HL-60 (cell line): ENCODE data around the gene ANKRD36.
"Not testable (repeated sequence)": the region's sequence is repeated elsewhere in the genome, so short reads cannot be mapped to it uniquely, and the experiment has no call there.

Source experiments
- DNase-seq, 2 experiments: peaks; one replicate each; pipeline ENCODE4 v3.0.0-alpha.2; 2010 to 2020; ENCODE audit warnings: low read depth in 1 of 2, low spot score in 1 of 2
- H3K27ac ChIP-seq: fragments of 250-450 bp; sonication (Bioruptor Pico); replicated peaks from 2 replicates; pipeline ENCODE4 v1.5.1; 2020; ENCODE audit warnings: mild to moderate bottlenecking, moderate library complexity
- H3K27me3 ChIP-seq: fragments of 250-450 bp; sonication (Bioruptor Pico); 2 replicates; pipeline ENCODE4 v1.5.1; 2021; ENCODE audit warnings: mild to moderate bottlenecking, moderate library complexity; ENCODE audit not compliant: insufficient read depth, poor library complexity, severe bottlenecking
- H3K4me3 ChIP-seq: replicated peaks from 2 replicates; pipeline ENCODE4 v1.5.1; 2011; ENCODE audit warnings: mild to moderate bottlenecking, control low read depth, low read length; ENCODE audit not compliant: insufficient read depth
- TF ChIP-seq, protein P1 (sequence below): IDR thresholded peaks from 2 replicates; pipeline ENCODE4 v1.6.1; 2012; ENCODE audit warnings: low read depth; ENCODE audit not compliant: insufficient replicate concordance

The ANKRD36 gene

DNA sequence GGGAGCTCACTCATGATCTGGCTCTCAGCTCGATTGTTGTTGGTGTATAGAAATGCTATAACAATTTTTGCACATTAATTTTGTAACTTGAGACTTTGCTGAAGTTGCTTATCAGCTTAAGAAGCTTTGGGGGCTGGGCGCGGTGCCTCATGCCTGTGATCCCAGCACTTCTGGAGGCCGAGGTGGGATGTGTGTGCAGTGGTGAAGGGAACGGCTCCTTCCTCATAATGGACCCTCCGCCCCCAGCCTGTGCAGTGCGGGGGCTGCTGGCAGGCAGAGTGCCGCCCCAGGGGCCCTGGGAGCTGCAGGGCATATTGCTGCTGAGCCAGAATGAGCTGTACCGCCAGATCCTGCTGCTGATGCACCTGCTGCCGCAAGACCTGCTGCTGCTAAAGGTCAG lies 32.1 kb upstream of the ANKRD36 start:
- not testable (repeated sequence) for H3K27me3 ChIP-seq, DNase-seq, H3K27ac ChIP-seq, H3K4me3 ChIP-seq

DNA sequence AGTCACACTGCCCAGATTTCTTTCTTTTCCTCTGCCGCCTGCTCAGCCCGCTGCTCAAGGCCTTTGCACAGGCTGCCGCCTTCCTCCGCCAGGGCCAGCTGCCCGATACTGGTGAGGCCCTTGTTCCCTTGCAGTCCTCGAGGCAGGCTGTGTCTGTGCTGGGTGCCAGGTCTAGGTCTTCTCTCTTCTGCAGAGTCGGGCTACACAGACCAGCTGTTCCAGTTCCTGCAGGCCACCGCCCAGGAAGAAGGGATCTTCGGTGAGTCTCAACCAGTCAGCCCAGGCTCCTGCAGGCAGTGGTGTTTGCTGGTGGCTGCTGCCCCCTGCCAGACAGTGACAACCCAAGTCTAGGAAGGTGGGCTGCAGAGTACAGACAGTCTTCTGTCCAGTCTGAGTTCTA lies 30.7 kb upstream of the ANKRD36 start:
- not testable (repeated sequence) for H3K4me3 ChIP-seq, H3K27me3 ChIP-seq, DNase-seq, H3K27ac ChIP-seq

DNA sequence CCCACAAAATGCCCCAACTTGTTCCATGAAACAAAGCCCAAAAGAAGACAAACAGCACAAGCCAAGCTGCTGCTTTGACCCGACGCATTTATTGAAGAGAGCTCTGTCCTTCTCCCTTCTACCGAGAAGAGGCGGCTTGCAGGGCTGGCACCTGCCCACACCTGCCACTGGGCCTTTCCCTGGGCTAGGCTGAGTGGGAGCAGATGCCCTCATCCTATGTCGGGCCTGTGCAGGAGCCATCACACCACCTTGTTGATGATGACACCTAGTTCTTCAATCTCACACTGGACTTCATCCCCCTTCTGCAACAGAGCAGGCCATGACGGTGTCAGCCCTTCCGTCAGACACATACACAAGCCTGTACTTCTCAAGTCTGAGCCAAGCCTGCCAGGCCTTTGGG lies 29.4 kb upstream of the ANKRD36 start:
- H3K27ac ChIP-seq, H3K4me3 ChIP-seq, DNase-seq, H3K27me3 ChIP-seq: not testable (repeated sequence)

DNA sequence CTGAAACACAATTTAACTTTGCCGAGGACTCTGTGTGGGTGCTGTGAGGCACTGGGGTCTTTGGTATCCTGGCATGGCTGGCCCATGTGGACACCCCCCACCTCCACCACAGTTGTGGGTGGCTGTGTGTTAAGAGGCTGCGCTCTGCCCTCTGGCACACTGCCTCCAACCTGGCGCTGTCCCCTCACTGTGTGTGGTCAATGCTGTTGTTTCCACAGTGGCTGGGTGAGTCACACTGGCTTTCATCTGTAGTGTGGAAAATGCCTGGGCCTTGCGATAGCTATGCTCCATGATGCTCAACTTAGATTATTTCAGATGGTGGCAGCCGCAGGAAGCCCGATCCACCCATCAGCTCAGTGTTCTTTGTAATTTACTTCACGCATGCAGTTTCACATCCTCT lies 27.9 kb upstream of the ANKRD36 start:
- not testable (repeated sequence) for H3K27me3 ChIP-seq, H3K4me3 ChIP-seq, DNase-seq, H3K27ac ChIP-seq

DNA sequence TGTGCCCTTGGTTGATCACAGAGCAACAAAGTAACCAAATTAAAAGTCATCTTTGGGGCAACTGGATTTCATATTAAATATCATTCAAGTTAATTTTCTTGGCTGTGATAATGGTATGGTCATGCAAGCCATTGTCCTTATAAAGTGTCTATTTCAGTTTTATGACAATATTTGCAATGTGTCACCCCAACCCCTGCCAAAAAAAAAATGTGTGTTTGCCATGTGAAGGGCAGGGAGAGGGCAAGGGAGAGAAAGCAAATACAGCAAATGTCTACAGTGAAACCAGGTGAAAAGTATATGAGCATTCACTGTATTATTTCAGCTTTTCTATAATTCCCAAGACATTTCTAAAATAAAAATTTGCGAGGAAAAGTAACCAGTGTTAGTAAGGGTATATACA lies 24.2 kb upstream of the ANKRD36 start:
- not testable (repeated sequence) for DNase-seq, H3K27me3 ChIP-seq, H3K4me3 ChIP-seq, H3K27ac ChIP-seq

DNA sequence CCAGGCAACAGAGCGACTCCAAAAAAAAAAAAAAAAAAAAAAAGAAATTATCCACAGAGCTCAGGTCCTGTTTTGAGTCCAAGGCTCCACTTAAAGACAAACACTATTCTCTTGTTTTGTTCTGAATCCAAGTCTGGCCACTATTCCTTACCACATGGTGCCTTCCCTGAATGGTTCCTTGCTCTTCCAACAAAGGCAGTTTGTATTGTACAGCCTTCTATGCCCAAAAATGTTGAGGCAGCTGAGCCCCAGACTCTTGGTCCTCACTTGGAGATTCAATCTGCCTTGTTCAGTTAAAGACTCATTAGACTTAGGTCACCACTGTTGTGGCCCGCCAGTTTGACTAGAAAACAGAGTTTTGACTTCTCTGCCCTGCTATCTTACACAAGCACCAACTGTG lies 20.0 kb upstream of the ANKRD36 start:
- not testable (repeated sequence) for DNase-seq, H3K4me3 ChIP-seq, H3K27me3 ChIP-seq, H3K27ac ChIP-seq

DNA sequence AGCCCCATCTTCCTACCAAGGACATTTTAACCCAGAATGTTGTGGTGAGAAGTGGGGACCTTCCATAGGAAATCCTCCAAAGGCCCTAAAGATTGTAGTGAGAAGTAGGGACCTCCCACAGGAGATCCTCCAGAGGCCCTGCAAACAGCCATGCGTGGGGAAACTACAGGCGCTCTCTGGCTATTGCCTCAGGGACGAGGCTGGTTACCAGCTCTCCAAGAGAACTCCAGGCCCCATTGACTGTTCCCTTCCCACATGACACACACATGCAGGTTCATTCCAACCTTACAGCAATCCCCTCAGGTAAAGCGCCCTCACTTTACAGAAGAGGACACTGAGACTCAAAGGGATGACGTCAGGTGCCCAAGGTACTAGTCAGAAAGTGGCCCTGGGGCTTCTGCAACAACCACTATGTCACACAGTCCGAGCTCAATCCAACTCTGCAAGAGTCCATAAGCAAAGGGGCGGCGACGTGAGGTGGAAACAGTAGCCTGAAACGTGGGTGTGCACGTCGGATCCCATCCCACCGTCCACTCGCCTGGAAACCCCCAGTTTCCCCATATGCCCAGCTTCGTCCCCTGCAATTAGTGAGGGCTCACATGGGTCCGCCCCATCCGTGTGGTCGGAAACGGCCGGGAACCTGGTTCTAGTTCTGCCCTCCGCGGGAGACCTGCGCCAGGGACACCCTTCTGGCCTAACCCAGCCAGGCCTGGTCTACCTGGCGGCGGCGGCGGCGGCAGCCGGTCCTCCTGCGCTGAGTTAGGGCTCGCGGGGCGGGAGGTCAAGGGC lies 18.8 kb upstream of the ANKRD36 start:
- H3K27me3 ChIP-seq, DNase-seq, H3K27ac ChIP-seq: not testable (repeated sequence)
- H3K4me3 ChIP-seq = peak overlapping the region; percentile 34

DNA sequence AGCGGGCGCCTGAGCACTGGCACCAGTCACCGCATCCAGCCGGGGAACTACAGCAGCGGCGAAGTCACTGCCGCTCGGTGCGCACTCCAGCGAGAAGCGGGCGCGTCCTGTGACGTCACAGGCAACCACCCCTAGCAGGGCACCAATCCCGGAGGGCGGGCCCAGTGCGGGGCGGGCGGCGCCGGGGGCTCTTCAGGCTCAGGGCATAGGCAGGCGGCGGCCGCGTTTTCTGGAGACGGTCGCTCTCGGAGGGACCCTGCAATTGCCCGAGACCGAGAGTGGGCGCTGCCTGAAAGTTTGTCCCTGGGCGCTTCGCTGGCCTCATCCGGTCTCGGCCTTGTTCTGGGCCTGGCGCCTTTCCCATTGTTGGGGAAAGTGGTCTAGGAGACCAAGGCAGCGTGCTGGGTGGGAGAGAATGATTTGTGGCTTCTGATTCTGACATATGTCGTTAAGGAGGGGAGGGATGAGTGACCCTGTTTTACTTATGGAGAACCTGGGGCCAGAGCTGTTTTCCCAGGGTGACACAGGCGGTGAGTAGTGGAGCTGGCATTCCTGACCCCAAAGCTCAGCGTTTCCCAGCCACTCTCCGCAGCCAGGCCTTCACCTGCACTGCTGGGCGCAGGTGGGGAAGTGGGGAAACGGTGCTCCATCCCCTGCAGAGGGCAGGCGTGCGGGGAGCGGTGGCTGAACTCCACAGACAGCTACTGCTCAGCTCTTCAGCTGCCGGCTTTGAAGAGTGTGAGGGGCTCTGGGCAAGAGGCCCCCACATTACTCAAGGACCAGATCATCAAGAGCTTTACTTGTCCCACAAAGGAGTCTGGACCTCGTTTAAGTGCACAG lies 18.0 kb upstream of the ANKRD36 start, which contains the start of gene FAHD2B:
Gene FAHD2B (minus strand): TSS at position 111 of the 840 bp plus-strand sequence. CDS start 3,176 bp downstream, outside the sequence.
- not testable (repeated sequence) for H3K27me3 ChIP-seq, H3K27ac ChIP-seq
- peak; percentile 22 to 83 for DNase-seq
- peak within 1 kb of the TSS; percentile 34 for H3K4me3 ChIP-seq

DNA sequence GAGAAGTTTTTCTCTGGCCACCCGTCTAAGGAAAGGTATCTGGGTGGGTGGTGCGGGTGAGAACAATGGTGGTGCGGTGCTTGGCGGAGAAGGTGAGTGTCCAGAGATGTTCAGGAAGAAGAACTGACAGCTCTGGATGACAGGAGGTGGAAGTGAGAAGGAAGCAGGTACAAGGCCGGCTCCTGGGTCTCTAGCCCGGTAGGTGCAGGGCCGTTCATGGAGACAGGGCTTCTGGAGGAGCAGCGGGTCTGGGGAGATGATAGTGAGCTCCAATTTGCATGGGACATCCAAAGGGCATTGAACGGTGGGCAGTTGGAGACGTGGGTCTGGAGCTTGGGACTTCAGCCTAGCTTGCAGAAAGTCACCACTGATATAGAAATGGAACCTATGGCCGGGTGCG lies 17.3 kb upstream of the ANKRD36 start:
- no peak for DNase-seq
- TF ChIP-seq, protein P1, sequence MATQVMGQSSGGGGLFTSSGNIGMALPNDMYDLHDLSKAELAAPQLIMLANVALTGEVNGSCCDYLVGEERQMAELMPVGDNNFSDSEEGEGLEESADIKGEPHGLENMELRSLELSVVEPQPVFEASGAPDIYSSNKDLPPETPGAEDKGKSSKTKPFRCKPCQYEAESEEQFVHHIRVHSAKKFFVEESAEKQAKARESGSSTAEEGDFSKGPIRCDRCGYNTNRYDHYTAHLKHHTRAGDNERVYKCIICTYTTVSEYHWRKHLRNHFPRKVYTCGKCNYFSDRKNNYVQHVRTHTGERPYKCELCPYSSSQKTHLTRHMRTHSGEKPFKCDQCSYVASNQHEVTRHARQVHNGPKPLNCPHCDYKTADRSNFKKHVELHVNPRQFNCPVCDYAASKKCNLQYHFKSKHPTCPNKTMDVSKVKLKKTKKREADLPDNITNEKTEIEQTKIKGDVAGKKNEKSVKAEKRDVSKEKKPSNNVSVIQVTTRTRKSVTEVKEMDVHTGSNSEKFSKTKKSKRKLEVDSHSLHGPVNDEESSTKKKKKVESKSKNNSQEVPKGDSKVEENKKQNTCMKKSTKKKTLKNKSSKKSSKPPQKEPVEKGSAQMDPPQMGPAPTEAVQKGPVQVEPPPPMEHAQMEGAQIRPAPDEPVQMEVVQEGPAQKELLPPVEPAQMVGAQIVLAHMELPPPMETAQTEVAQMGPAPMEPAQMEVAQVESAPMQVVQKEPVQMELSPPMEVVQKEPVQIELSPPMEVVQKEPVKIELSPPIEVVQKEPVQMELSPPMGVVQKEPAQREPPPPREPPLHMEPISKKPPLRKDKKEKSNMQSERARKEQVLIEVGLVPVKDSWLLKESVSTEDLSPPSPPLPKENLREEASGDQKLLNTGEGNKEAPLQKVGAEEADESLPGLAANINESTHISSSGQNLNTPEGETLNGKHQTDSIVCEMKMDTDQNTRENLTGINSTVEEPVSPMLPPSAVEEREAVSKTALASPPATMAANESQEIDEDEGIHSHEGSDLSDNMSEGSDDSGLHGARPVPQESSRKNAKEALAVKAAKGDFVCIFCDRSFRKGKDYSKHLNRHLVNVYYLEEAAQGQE = no peak
- no peak overlapping the region for H3K4me3 ChIP-seq
- no peaks in the 10 kb centered on the region for H3K27me3 ChIP-seq
- no peak overlapping the region for H3K27ac ChIP-seq
